ENCODE results near the gene POLN. TPM values are rescaled to one million over a fixed set of nuclear protein-coding genes. Genes with fewer than 3 reads are reported as not detected.

POLN gene
- total RNA-seq, 1 donor from 2014 or later = 0.29 TPM

GRCh38 chr4:2253160-2254084, 11.5 kb upstream of the POLN start:
- DNase-seq (ENCODE audit: low read depth) = no peak
- H3K4me3 ChIP-seq (ENCODE audit: low read depth, low read length) = no peak overlapping the region
- TF ChIP-seq CTCF (conservative IDR thresholded peaks at IDR 0.05; ENCODE audit: low read depth, low read length) = no peak

GRCh38 chr4:2252530-2253091, 10.7 kb upstream of the POLN start:
- H3K4me3 ChIP-seq (ENCODE audit: low read depth, low read length) = no peak overlapping the region
- no peak for TF ChIP-seq CTCF (conservative IDR thresholded peaks at IDR 0.05; ENCODE audit: low read depth, low read length)
- no peak for DNase-seq (ENCODE audit: low read depth)

- TF ChIP-seq CTCF (conservative IDR thresholded peaks at IDR 0.05; ENCODE audit: low read depth, low read length) = no peak
- H3K4me3 ChIP-seq (ENCODE audit: low read depth, low read length) = no peak overlapping the region
- no peak for DNase-seq (ENCODE audit: low read depth)
Observed at GRCh38 chr4:2251795-2252529, 10.0 kb upstream of the POLN start.

GRCh38 chr4:2251073-2251794, 9.3 kb upstream of the POLN start:
- no peak overlapping the region for H3K4me3 ChIP-seq (ENCODE audit: low read depth, low read length)
- DNase-seq (ENCODE audit: low read depth) = no peak
- no peak for TF ChIP-seq CTCF (conservative IDR thresholded peaks at IDR 0.05; ENCODE audit: low read depth, low read length)

GRCh38 chr4:2250357-2251072, 8.6 kb upstream of the POLN start:
- no peak overlapping the region for H3K4me3 ChIP-seq (ENCODE audit: low read depth, low read length)
- DNase-seq (ENCODE audit: low read depth) = no peak
- TF ChIP-seq CTCF (conservative IDR thresholded peaks at IDR 0.05; ENCODE audit: low read depth, low read length) = no peak
